Measurements from ENCODE around the gene TARM1.
A peak's percentile ranks its signal among the peaks of the same experiment; 100 is the strongest.

The TARM1 gene

DNA sequence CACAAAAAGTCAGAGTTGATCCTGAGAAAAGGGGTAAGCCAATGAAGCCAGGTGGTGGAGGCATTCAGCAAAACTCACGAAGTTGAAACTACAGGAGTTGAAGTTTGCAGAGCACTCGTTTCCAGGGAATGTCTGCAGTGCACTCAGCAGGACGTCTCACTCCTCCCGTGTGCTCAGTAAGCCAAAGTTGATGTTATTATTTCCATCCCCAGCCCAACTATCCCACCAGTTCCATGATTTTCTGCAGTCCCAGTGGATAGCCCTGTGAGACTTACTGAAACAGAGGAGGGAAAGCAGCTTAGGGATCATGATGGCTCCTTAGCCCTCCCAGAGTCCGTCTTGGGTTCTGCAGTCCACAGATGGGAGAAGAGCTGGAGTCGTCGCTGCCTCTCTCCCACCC, at the start of gene TARM1:
TSS of gene TARM1 (minus strand) at position 334 of the 400 bp plus-strand sequence. CDS start at position 309, 25 bp downstream.
- no peak for DNase-seq (ENCODE audit: low read depth in 2 of 2)

DNA sequence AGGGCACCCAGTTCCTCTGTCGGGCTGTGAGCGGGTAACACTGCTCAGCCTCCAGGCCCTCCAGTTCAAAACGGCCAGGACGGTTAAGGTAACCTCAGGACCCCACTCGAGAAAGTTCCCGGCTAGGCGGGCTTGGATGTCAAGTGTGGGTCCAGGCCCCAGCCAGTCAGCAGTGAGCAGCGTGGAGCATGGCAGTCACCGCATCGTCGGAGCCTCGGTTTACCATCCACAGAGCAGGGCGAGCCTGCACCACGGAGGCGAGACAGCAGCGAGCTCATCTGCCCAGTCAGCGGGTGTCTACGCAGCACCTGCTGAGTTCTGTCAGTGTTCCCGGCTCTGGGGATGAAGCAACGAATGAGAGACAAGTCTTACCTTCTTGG, 48.4 kb upstream of the TARM1 start:
- no peak for DNase-seq (ENCODE audit: low read depth in 2 of 2)

- DNase-seq (ENCODE audit: low read depth in 2 of 2), result no peak
These were observed 47.8 kb upstream of the TARM1 start for GRCh38 chr19:54128796-54129616.

DNA sequence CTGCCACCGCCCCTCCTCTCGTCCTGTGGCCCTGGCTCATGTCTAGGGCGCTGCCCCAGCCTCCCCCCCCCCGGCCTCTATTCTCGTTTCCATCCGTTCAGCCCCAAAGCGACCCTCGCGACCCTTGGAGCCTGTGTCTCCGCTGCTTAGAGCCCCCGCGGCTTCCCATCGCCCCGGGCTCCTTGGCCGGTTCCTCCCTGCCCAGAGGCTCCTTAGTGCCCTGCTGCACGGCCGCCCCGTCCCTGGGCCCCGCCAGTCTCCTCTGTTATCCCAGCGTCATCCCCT, 47.2 kb upstream of the TARM1 start:
- no peak for DNase-seq (ENCODE audit: low read depth in 2 of 2)

- DNase-seq (ENCODE audit: low read depth in 2 of 2), result no peak
These were observed 46.7 kb upstream of the TARM1 start for GRCh38 chr19:54127688-54128440.

DNA sequence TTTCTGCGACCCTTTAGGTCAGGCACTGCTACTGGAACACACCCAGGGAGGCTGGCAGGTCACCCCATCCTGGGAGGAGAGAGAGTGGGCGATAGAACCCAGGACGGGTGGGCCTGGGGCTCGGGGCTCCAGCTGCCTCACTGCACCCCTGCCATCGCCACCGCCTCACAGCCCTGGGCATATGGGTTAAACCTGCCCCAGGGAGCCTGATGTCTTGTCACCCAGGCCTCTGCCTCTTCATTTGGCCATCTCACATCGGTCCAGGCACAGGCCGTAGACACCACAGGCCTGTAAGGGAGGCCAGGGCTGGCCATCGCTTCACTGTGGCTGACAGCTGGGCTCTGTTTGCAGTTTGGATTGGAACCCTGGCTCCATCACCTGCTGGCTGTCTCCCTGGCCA, 44.5 kb upstream of the TARM1 start:
- no peak for DNase-seq (ENCODE audit: low read depth in 2 of 2)

DNA sequence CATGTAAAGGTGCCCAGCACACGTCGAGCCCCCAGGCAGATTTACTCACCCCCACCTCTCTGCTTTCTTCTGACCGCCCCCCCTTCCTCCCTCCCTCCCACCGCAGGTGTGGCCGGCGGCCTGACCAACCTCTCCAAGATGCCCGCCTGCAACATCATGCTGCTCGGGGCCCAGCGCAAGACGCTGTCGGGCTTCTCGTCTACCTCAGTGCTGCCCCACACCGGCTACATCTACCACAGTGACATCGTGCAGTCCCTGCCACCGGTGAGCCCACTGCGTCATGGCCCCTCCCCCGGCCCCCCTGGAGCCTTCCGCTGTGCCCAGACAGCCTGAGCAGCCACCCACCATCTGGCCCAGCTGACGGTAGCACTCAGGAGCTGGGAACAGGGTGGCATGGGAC, 43.2 kb upstream of the TARM1 start:
- DNase-seq (ENCODE audit: low read depth in 2 of 2), result no peak

- no peak for DNase-seq (ENCODE audit: low read depth in 2 of 2)
These were observed 42.5 kb upstream of the TARM1 start for GRCh38 chr19:54123682-54124081.

GRCh38 chr19:54121259-54121658, 40.1 kb upstream of the TARM1 start:
- DNase-seq (ENCODE audit: low read depth in 2 of 2), result no peak

GRCh38 chr19:54115109-54116063, 34.2 kb upstream of the TARM1 start, which contains the start of the genes PRPF31 and TFPT:
Gene PRPF31, plus strand, starts transcription at chr19:54115754. Its CDS starts 2,525 bp downstream, at chr19:54118279.
Gene TFPT, minus strand, starts transcription at chr19:54115657. Its CDS starts 388 bp downstream, at chr19:54115269.
- DNase-seq (ENCODE audit: low read depth in 2 of 2), result peak; percentile 92 to 97

- peak in 1 of 2 donors; percentile 24 for DNase-seq (ENCODE audit: low read depth in 2 of 2)
These were observed 33.4 kb upstream of the TARM1 start for GRCh38 chr19:54114340-54115108.

DNA sequence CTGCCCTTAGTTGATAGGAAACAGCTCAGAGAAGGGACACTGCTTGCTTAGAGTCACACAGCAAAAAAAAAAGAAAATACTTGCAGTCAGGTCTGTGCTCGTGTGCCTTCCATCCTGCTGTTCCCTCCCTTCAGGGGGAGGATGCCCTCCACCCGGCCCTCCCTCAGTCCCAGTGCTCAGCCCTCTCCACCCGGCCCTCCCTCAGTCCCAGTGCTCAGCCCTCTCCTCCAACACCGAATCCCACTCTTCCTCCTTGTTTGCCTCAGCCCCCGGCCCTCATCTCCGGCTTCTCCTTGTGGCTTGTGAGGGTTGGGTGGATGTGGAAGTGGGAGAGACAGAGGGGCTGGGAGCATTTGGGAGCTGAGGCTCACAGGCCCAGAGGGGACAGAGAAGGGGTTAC, 28.5 kb upstream of the TARM1 start:
- no peak for DNase-seq (ENCODE audit: low read depth in 2 of 2)

- no peak for DNase-seq (ENCODE audit: low read depth in 2 of 2)
These were observed 27.3 kb upstream of the TARM1 start for GRCh38 chr19:54108496-54108895.

DNA sequence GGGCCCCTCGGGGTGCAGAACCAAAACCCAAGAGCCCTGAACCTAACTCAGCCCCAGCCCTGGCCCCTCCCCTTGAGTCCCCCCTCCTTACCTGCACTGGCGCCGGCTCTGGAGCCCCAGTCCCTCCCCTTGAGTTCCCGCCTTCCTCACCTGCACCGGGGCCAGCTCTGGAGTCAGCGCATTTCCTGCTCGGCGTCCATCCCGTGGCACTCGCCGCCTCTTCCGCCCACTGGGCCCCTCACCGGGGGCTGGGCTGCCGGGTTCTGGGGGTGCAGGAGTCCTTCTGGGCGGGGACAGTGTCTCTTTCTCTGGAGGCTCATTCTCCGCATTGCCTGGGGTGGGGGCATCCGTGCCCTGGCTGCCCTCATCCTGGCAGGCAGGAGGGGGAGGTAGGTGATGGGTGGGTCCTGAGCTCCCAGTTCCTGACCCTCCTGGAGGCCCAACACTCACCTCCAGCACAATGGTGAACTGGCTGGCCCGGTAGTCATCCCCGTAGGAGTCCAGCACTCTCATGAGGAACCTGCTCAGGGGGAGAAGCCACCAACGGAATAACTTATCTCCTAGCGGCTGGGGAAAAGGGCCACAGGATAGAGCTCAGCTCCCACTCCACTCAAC, 26.8 kb upstream of the TARM1 start:
- no peak for DNase-seq (ENCODE audit: low read depth in 2 of 2)

DNA sequence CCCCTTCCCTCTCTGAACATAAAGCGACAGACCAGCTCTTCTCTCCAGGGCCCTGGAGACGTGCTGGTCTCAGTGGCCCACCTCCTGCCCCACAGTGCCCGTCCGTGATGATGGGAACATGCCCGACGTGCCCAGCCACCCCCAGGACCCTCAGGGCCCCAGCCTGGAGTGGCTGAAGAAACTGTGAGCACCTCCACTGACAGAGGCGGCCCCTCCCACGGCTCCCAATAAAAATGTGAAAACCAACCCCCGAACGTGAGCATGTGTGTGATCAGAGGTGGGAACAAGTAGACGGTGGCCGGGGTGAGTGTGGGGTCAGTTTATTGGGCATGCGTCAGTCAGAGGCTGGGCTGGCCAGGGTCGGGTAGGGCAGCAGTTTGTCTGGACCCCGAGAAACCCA, 25.6 kb upstream of the TARM1 start:
- no peak for DNase-seq (ENCODE audit: low read depth in 2 of 2)

- DNase-seq (ENCODE audit: low read depth in 2 of 2), result no peak
These were observed 24.6 kb upstream of the TARM1 start for GRCh38 chr19:54105796-54106195.

- no peak for DNase-seq (ENCODE audit: low read depth in 2 of 2)
These were observed 24.0 kb upstream of the TARM1 start for GRCh38 chr19:54104998-54105715.

DNA sequence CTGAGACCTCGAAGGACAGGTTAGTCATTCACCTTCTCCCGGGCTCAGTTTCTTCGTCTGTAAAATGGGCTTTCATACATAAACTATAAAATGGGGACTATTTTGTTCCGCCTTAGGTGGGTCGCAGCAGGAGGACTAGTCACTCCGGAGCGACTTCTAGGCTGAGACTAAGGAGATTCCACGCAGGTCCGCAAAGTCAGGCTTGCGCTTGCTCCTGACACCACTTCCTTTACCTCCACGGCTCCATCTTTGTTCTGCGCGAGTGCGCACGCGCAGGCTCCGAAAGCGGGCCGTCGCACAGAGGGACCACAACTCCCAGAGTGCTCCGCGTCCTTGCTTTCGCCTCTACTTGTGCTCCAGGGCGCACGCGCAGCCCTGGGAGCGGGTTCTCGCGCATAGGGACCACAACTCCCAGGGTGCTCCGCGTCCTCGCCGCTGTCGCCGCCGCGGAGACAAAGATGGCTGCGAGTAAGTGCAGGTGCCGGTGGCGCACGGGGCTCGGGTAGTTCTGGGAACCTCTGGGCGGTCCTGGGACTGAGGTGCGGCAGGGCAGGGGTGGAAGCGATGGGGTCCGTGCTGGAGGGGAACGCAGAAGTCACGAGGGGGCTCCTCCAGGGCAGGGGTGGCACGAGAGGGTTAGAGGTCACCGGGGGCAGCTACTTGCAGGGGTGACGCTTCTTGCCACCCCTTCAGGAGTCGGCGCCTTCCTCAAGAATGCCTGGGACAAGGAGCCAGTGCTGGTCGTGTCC, 21.4 kb upstream of the TARM1 start, which contains the start of gene NDUFA3:
TSS of gene NDUFA3 (plus strand) at position 435 of the 749 bp plus-strand sequence. CDS start at position 459, 24 bp downstream.
- peak; percentile 94 to 98 for DNase-seq (ENCODE audit: low read depth in 2 of 2)

DNA sequence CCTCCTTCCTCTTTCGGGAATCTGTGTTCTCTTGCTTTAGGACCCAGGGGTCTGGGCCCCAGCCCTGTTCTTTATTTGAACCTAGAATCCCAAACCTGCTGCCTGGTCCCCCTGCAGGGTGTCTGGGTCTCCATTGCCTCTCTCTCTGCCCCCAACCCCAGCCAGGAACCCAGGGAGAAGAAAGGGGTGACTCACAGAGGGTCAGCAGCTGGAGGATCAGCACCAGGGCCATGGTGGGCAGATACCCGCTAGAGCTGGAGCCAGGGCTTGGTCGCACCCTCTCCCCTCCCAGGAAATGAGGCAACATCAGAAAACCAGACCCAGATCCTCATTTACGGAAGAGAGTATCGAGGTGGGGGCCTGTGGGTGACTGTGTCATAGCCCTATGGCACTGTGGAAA, 19.4 kb upstream of the TARM1 start, which contains the start of gene OSCAR:
TSS of gene OSCAR (minus strand) at position 243 of the 400 bp plus-strand sequence. CDS start at position 232, 11 bp downstream.
- no peak for DNase-seq (ENCODE audit: low read depth in 2 of 2)
